Measurements from ENCODE around the gene SERPINE2.

- TF ChIP-seq EZH2 (IDR thresholded peaks at IDR 0.05; ENCODE audit: insufficient read depth, poor library complexity, severe bottlenecking) (no peak), EZH2phosphoT487 (IDR thresholded peaks at IDR 0.05; ENCODE audit: insufficient read depth, low read depth) (no peak)
These were observed 24.2 kb upstream of the SERPINE2 start for GRCh38 chr2:224063298-224063648.

Measured in GM23248 (cell line).